Activated T-helper 1 cell treated with anti-CD3 and anti-CD28 coated beads, Interleukin-12 subunit alpha, Interleukin-12 subunit beta, Interleukin-2, Interleukin-4 antibody, amounts not matched to agents 30 ng/mL and 10 ng/mL and 1 ng/mL, durations not matched to agents 14 hours and 24 hours and 36 hours (primary cell): ENCODE measurements around the gene NOTUM. TPM values are rescaled to one million over a fixed set of nuclear protein-coding genes. Genes with fewer than 3 reads are reported as not detected.
"Not testable (repeated sequence)": the region's sequence is repeated elsewhere in the genome, so short reads cannot be mapped to it uniquely, and the experiment has no call there.

ENCODE experiments used
- DNase-seq: peaks from one replicate; pipeline ENCODE4 v3.0.0; 2021; ENCODE audit warnings: low spot score
- H3K27ac Mint-ChIP-seq: one replicate; pipeline ENCODE4 v1.8.0; 2021; ENCODE audit warnings: mild to moderate bottlenecking, mixed read lengths
- H3K27me3 Mint-ChIP-seq: one replicate; pipeline ENCODE4 v1.8.0; 2022; ENCODE audit warnings: mild to moderate bottlenecking, moderate library complexity, mixed read lengths; ENCODE audit not compliant: insufficient read depth
- H3K36me3 Mint-ChIP-seq: one replicate; pipeline ENCODE4 v1.8.0; 2021; ENCODE audit warnings: low read depth, mixed read lengths
- H3K4me1 Mint-ChIP-seq: one replicate; pipeline ENCODE4 v1.8.0; 2021; ENCODE audit warnings: low read depth, mixed read lengths
- H3K4me3 Mint-ChIP-seq: one replicate; pipeline ENCODE4 v1.8.0; 2021; ENCODE audit warnings: mild to moderate bottlenecking, moderate library complexity, mixed read lengths
- H3K9me3 Mint-ChIP-seq: one replicate; pipeline ENCODE4 v1.8.0; 2021; ENCODE audit warnings: mixed read lengths
- intact Hi-C: fragments of 100-400 bp; cut with micrococcal nuclease; formaldehyde crosslinking; loops from one replicate; pipeline ENCODE4 v1.15.1; 2024
- total RNA-seq: library from RNA; stranded (reverse); gene quantifications from 2 replicates; pipeline ENCODE4 v1.2.3, GENCODE V29; 2022

NOTUM gene
- total RNA-seq, 1 donor from 2014 or later, result 1.5 TPM

DNA sequence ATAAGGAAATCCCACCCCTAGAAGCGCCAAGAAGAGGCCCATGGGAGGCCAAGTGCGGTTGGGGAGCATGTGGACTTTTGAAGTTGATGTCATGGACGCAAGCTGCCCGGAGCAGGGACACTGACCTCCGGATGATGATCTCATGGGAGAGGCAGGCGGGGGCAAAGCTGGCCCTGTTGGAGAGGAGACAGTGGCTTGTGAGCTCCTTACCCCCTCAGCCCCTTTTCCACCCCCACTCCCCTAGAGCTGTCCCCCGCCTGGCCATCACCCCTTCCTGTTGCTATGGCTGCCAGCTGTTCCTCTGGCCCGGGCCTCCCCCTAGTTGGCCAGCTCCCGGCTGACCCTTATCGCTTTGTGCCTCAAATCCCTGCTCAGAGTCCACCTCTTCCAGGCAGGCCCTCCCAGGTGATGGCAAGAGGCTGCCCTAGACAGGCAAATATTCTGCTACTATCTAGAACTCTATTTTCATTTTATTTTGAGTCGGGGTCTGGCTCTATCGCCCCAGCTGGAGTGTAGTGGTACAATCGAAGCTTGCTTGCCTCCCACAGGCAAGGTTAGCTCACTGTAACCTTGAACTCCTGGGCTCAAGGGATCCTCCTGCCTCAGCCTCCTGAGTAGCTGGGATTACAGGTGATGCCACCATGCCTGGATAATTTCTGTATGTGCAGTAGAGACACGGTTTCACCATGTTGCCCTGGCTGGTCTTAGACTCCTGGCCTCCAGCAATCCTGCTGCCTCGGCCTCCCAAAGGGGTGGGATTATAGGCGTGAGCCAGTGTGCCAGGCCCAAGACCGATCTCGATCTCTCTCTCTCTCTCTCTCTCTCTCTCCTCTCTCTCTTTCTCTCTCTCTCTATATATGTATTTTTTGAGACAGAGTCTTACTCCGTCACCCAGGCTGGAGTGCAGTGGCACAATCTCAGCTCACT lies 6.6 kb downstream of the NOTUM start:
- no peaks in the 10 kb centered on the region for H3K36me3 Mint-ChIP-seq
- peaks cover 25% of the 10 kb centered on the region for H3K27me3 Mint-ChIP-seq
- H3K9me3 Mint-ChIP-seq, result no peaks in the 10 kb centered on the region
- DNase-seq, result no peak
- H3K4me3 Mint-ChIP-seq, result no peak overlapping the region
- no peak overlapping the region for H3K27ac Mint-ChIP-seq
- intact Hi-C loops, result no loop called here
- no peaks in the 10 kb centered on the region for H3K4me1 Mint-ChIP-seq

GRCh38 chr17:81953443-81953842 lies 7.5 kb downstream of the NOTUM start:
- H3K36me3 Mint-ChIP-seq, H3K27ac Mint-ChIP-seq, intact Hi-C loops, H3K9me3 Mint-ChIP-seq, H3K4me3 Mint-ChIP-seq, H3K4me1 Mint-ChIP-seq, DNase-seq: not testable (repeated sequence)
- peaks cover 18% of the 10 kb centered on the region for H3K27me3 Mint-ChIP-seq

- Mint-ChIP-seq H3K27me3 (peaks cover 13% of the 10 kb centered on the region), H3K27ac (no peak overlapping the region), H3K36me3 (no peaks in the 10 kb centered on the region), H3K4me1 (no peaks in the 10 kb centered on the region), H3K9me3 (no peaks in the 10 kb centered on the region), H3K4me3 (no peak overlapping the region)
- intact Hi-C loops, result no loop called here
- no peak for DNase-seq
Observed at GRCh38 chr17:81952792-81953228, 8.2 kb downstream of the NOTUM start.

DNA sequence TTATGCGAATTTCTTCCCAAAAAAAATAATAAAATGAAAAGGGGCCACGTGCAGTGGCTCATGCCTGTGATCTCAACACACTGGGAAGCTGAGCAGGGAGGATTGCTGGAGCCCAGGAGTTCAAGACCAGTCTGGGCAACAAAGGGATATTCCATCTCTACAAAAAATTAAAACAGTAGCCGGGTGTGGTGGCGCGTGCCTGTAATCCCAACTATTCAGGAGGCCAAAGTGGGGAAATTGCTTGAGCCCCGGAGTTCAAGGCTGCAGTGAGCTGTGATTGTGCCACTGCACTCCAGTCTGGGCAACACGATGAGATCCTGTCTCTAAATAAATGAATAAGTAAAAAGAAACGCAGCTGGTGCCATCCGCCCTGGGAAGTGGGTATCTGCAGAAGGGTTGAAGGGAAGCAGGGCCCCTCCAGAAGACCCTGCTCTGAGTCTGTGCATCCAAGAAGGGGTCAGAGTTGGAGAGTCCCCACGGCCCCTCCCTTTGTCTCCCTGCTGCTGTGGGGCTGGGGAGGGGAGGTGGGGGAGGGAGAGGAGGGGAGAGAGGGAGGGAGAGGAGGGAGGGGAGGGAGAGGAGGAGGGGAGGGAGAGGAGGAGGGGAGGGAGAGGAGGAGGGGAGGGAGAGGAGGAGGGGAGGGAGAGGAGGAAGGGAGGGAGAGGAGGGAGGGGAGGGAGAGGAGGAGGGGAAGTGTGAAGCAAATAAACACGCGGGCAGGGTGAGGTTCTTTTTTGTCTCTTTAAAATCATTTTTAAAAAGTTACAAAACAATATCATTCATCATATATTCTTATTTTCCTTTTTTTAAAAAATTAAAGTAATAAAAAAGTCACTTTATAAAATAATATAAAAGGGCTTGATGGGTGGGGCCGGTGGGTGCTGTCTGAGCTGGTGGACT lies 9.0 kb downstream of the NOTUM start:
- Mint-ChIP-seq H3K9me3 (no peaks in the 10 kb centered on the region), H3K4me3 (no peak overlapping the region), H3K4me1 (no peaks in the 10 kb centered on the region), H3K36me3 (no peaks in the 10 kb centered on the region), H3K27ac (no peak overlapping the region), H3K27me3 (peaks cover 7% of the 10 kb centered on the region)
- intact Hi-C loops, result no loop called here
- DNase-seq, result no peak

GRCh38 chr17:81950501-81950900 lies 10.5 kb downstream of the NOTUM start:
- Mint-ChIP-seq H3K4me3 (no peak overlapping the region), H3K36me3 (no peaks in the 10 kb centered on the region), H3K27ac (no peak overlapping the region), H3K9me3 (no peaks in the 10 kb centered on the region), H3K4me1 (no peaks in the 10 kb centered on the region), H3K27me3 (peaks cover 10% of the 10 kb centered on the region)
- no peak for DNase-seq
- intact Hi-C loops, result no loop called here

- Mint-ChIP-seq H3K36me3 (no peaks in the 10 kb centered on the region), H3K27me3 (peaks cover 12% of the 10 kb centered on the region), H3K4me3 (no peak overlapping the region), H3K4me1 (no peaks in the 10 kb centered on the region), H3K9me3 (no peaks in the 10 kb centered on the region), H3K27ac (no peak overlapping the region)
- intact Hi-C loops, result no loop called here
- no peak for DNase-seq
Observed at GRCh38 chr17:81948635-81949378, 12.2 kb downstream of the NOTUM start.

- no peak for DNase-seq
- Mint-ChIP-seq H3K27me3 (peaks cover 12% of the 10 kb centered on the region), H3K27ac (no peak within 1 kb of the TSS), H3K9me3 (no peaks in the 10 kb centered on the region), H3K4me1 (no peaks in the 10 kb centered on the region), H3K4me3 (no peak within 1 kb of the TSS), H3K36me3 (no peaks in the 10 kb centered on the region)
- intact Hi-C loops, result no loop called here
Observed at GRCh38 chr17:81947189-81947588, 13.8 kb downstream of the NOTUM start, which contains the start of gene MYADML2. Gene MYADML2 (minus strand): TSS chr17:81947233. CDS start chr17:81941741, 5,492 bp downstream.

GRCh38 chr17:81944858-81945257 lies 16.1 kb downstream of the NOTUM start:
- no peak overlapping the region for H3K27ac Mint-ChIP-seq
- DNase-seq, result no peak
- no peaks in the 10 kb centered on the region for H3K9me3 Mint-ChIP-seq
- no peak overlapping the region for H3K4me3 Mint-ChIP-seq
- peaks cover 8% of the 10 kb centered on the region for H3K27me3 Mint-ChIP-seq
- no peaks in the 10 kb centered on the region for H3K4me1 Mint-ChIP-seq
- no peaks in the 10 kb centered on the region for H3K36me3 Mint-ChIP-seq
- intact Hi-C loops, result no loop called here

DNA sequence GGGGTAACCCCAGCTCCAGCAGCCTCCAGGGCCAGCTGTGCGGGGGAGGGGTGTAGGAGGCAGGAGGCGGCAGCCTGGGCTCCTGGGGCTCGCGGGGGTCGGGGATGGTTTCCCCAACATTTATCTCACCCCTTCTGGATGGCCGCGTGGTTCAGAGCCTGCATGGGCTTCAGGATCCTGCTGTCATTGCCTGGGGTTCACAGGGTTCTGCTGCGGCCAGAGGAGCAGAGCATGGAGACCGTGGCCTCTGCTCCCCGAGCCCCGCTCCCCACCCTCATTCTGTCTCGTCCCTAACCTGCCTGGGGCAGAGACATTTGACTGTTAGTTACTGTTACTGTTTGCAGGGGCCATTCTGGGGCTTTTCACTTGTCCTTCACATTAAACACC lies 18.8 kb downstream of the NOTUM start:
- Mint-ChIP-seq H3K27me3 (peaks cover 8% of the 10 kb centered on the region), H3K36me3 (no peaks in the 10 kb centered on the region), H3K9me3 (no peaks in the 10 kb centered on the region), H3K4me1 (peaks cover 5% of the 10 kb centered on the region), H3K4me3 (no peak overlapping the region), H3K27ac (no peak overlapping the region)
- intact Hi-C loops, result no loop called here
- no peak for DNase-seq

DNA sequence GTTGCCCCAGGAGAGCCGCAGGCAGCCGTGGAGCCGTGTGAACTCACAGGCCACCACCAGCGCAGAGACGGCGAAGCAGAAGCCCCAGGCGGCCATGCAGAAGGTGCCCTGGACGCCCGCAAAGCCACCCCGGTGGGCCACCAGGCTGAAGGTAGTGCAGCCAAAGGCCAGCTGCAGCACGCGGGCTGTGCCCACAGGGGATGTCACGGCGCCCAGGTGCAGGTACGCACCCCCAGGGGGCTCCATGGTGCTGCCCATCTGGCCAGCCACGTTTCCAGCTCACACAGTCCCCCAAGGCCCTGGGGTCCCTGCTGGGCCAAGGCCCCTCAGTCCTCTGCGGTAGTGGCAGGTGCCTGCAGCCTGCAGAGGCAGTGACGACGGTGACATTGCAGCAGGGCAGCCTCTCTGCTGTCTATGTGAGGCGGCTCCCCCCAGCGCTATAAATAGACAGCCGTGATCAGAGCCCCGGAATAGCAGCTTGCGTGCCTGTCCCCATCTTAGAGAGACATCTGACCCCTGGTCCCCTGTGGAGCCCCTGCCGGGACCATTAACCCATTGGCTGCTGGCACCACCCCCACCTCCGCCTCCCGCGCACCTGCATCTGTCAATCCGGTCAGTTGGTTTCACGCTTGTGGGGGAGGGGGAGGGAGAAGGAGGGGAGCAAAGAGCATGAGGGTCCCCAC lies 19.4 kb downstream of the NOTUM start:
- DNase-seq, result no peak
- Mint-ChIP-seq H3K4me1 (peaks cover 5% of the 10 kb centered on the region), H3K27ac (no peak overlapping the region), H3K9me3 (no peaks in the 10 kb centered on the region), H3K4me3 (no peak overlapping the region), H3K27me3 (peaks cover 8% of the 10 kb centered on the region), H3K36me3 (no peaks in the 10 kb centered on the region)
- intact Hi-C loops, result no loop called here

- H3K27me3 Mint-ChIP-seq, result peaks cover 7% of the 10 kb centered on the region
- H3K4me1 Mint-ChIP-seq, result peaks cover 7% of the 10 kb centered on the region
- no peaks in the 10 kb centered on the region for H3K9me3 Mint-ChIP-seq
- no peak for DNase-seq
- no peak overlapping the region for H3K27ac Mint-ChIP-seq
- H3K4me3 Mint-ChIP-seq, result no peak overlapping the region
- intact Hi-C loops, result no loop called here
- peaks cover under 1% of the 10 kb centered on the region for H3K36me3 Mint-ChIP-seq
Observed at GRCh38 chr17:81940538-81941483, 20.2 kb downstream of the NOTUM start.
